HG03103 (cell line): ENCODE measurements around the gene IMP3.

Experiments used
- ATAC-seq: cut with Tn5 transposase; IDR thresholded peaks from one replicate; pipeline ENCODE4 v1.9.1; 2021; ENCODE audit warnings: low read depth; ENCODE audit not compliant: unreplicated experiment

IMP3 gene

DNA sequence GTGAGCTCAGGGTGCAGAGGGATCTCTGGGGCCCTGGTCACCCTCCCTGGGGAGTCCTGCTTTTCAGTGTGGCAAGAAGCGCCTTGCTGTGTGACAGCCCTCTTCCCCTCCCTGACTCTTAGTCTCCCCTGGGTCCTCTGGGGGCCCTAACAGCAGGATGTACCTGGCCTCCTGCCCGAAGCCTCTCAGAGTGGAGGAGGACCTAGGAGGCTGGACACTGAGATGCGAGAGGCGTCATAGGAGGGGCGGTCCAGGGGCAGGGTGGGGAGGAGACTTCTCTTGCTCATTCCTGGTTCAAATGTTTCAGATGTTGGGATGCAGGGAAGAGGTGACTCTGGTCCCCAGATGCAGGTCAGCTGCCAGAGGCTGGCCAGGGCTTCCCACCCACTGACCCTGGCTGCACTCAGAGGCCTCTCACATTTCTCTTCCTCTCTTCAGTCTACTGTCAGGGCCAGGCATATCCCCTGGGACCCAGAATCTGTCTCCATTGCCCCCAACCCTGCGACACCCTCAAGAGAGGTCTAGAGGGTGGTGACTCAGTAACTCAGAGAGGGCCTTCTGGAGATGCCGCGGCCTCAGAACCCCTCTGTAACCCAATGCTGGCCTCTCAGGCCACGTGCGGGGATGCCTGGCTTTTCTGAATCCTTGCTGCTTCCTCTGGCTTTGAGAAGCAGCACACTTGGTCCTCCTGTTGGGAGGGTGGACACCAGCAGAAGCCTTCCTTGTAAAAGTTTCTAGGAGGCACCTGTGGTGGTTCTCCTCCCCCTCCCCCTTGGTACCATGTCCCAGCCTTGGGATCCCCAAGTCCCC lies 33.6 kb upstream of the IMP3 start:
- no peak for ATAC-seq

DNA sequence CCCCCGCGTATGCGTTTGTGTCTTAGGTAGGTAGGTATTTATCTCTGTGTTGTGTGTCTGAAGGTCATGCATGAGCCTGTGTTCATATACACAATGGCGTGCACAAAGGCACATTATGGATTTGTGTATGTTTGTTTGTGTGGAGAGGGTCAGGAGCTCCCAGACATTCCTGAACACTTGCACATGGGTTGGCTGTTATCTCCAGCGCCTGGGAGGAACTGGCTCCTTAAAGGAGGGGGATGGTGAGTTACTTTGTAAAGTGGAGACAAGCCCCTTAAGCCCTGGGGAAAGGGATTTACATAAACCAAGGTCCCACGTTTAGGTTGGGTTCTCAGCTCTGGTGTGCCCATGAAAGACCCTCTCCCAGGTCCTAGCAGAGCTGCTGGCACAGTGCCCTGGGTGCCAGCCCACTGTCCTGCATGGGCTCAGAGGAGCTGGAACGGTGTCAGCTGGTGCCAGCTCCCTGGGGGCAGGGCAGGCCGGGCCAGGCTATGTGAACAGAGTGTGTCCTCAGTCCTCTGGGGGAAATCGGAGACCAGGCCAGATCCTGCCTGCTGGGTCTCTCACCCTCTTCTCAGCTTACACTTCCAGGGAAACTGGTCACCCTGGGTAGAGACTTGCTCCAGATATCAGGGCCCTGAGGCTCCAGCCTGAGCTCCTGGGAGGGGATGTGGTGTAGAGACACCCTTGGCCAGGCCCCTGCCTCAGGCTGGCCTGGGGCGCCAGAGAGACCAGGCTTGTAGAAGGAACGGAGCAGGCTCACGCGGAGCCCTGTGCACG lies 32.8 kb upstream of the IMP3 start:
- no peak for ATAC-seq

DNA sequence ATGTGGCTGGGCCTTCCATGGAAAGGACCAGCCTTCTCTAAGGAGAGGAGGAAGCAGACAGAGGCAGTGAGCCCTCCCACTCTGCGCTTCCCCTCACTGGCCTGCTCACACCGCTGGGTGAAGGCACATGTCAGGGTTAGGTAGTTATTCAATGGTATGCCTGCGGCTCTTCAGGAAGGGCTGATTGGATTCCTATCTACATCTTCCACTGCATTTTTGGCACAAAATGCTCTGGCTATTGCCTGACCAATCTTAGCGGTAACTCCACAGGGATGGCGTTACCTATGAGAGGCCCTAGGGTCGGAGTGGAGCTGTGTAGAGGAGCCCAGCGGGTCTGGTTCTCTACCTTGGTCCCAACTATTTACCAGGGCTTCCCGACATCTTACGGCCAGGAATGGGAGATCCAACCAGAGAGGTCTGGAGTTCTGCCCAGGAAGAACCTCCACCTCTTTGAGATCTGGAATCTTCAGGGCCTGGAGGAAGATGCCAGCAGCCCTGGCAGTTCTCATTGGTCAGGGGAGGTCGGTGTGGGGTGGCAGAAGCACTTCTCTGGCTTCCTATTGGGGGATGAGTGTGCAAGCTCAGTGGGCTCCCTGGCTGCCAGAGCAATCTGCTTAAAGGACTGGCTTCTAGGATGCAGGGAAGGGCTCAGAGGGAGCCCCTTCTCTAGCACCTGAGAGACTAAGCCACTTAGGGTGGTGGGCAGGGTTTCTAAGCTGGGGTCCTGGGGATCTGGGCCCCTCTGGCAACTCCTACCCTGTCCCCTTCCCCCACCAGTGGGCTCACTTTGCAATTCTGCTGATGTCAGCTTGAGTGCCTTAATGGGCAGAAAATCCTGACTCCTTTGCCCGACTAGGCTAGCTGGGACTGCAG lies 31.9 kb upstream of the IMP3 start:
- no peak for ATAC-seq

DNA sequence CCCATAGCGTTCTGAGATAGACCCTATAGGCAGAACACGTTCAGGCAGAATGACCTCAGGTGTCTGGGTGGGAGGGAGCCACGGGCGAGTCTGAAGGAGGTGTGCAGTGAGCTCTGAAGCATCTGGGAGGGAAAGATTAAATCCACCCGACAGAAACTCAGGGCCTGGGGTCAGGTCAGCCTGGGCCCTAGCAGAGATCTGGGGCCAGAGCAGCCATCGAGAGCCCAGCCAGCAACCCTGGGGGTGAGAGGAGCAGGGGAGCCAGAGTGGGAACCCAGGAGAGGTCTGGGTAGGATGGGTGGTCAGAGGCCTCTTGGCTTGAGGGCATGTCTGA lies 29.8 kb upstream of the IMP3 start:
- no peak for ATAC-seq

- no peak for ATAC-seq
Observed at GRCh38 chr15:75669191-75669878, 29.3 kb upstream of the IMP3 start.

DNA sequence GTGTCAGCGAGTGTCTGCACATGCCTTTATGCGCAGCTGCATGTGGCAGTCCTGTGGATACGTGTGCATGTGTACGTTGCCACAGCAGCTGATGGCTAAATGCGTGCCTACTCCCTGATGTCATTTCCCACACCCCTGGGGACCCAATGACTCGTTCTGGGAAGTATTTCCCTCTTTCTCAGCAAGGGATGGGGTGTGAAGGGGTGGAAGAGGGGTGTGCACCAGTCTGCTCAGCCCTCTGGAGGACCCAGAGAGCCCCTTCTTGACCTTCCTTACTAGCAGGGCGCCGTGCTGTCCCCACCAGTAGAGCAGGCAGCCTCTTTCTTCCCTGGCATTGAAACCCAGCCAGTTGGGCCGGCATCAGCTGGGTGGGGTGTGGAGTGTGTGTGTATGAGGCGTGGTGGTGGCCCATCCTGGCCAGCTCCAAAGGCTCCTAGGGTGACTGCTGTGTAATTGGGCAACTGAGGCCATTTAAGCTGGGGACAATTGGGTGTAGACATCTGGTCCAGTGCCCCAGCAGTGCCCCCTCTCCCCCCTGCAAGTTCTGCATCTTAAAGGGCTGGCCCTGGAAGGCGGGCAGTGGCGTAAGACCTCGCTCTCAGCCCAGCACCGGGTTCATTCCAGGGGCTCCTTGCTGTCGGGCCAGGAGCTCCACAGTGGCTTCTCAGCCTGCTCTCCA lies 26.9 kb upstream of the IMP3 start:
- ATAC-seq: no peak

DNA sequence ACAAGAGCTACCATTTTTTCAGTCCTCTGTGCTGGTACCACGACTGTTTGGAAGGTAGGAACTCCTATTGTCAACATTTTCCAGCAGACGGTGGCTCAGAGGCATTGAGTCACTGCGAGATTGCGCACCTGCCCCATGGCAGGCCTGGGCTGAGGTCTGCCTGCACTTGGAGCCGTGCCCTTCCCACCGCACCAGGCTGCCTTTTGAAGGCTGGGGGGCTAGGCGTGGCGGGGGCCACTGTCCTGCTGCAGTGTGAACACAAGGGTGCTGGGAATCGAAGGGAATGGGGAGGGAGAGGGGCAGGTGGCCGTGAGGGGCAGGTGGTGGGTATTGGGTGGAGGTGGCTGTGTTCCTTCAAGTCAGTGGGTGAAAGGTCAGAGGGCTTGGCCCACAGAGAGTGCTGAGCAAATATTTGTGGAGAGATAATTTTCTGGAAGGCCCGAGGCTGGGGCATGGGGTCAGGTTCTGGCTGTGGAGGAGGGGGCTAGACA lies 24.0 kb upstream of the IMP3 start:
- ATAC-seq: no peak

DNA sequence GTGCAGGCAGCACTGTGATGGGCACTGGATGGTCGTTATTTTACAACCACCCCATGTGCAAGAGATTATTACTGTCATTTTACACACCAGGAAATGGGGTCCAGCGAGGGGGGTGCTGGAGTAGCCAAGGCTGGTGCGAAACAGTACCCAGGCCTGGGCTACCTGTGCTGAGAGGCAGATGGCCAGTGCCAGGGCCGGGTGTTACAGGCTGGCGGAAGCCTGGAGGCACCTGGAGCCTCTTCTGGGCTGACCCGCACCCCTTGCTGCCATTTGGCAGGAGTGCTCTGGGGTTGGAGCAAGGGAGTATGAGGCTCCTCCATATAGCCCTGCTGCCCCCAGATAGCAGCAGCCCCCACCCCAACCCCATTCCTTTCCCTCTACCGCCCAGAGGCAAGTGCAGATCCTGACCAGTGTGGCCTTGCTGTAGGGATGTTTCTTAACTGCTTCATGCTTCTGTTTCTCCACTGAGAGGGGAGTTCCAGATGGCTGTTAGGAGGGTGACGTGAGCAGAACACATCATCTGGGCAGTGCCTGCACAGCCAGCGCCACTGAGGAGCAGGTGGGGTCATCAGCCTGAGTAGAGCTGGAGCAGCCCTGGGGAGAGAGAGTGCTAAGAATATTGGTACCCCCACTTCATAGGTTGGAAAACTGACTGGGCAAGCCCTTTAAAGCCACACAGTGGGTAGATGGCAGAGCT lies 22.9 kb upstream of the IMP3 start:
- no peak for ATAC-seq

DNA sequence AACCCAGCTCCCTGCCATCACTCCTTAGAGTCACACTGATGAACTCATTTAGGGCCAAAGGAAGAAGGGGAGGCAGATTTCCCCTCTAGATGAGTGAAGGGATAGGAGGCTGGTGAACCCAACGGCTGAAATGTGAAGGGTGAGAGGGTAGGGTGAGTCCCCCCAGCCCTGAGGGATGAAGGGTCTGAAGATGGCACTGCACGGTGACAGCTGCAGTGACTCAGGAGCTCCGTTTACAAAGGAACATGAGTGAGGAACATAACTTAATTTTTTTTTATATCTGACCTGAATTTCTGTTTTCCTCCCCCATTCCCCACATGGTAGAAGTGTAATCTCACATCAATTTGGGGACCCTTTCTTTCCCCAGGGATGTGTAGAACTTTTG lies 21.7 kb upstream of the IMP3 start:
- no peak for ATAC-seq

DNA sequence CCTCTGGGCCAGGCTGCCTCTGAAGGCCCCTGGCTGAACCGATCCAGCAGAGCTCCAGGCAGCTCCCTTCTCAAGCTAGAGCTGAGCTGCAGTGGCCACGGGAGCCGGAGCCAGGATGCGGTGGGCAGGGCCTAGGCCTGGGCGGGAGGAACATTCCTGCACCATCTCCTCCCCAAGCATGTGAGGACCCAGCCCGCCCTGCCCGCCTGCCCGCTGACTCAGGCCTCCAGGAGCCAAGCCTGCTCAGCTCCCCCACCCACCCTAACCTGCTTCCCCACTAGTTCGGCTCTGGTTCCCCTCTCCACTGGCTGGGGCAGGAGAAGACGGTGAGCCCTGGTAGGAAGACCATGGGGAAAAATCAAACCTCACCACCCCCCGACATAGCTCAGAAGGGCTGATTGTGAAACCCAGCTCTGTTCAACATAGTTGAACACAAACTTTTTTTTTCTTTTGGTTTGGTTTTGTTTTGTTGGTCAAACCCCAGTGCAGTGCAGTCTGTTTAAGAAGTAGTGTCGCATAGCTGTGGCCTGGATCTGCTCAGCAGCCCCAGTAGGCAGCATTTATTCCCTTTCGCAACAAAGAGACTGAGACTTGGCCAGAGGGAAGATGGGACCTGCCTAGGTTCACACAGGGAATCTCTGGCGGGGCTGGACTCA lies 21.2 kb upstream of the IMP3 start:
- ATAC-seq: no peak

- no peak for ATAC-seq
Observed at GRCh38 chr15:75659928-75660645, 20.1 kb upstream of the IMP3 start.

DNA sequence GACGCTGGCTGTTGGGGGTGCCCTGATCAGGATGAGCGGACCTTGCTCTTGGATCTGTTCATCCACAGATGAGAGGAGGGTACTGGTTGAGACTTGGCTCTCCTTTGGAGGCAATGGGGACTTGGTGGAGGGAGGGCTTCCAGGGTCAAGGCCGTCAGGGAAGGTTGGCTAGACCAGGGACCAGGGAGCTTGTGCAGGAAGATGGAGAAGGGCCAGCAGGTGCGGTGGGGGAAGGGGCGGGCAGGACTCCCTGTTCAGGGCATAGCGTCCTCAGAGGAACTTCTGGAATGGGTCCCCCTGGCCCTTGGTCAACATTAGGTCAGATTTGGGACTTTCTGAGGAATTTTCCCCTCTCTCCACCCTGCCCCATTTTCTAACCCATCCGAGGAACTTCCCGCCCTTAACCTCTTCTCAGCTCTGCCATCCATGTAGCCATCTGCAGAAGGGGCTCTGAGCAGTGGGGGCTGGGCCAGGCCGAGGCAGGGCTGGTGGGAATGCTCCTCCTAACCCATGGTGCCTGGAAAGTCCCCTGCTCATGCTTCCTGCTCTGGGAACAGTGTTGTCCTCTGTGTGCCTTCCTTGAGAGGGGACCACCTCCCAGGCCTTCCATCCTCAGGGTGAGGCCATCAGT lies 19.2 kb upstream of the IMP3 start:
- no peak for ATAC-seq

DNA sequence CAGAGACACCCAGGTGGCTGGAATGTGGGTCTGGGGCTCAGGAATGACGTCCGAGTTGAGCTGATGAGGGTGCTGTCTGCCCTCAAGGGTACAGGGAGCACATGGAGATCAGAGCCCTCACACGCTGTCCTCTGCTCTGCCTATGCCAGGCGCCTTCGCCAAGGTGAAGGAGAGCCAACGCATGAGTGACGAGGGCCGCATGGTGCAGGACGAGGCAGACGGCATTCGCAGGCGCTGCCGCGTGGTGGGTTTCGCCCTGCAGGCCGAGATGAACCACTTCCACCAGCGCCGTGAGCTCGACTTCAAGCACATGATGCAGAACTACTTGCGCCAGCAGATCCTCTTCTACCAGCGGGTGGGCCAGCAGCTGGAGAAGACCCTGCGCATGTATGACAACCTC lies 16.8 kb upstream of the IMP3 start:
- no peak for ATAC-seq

- no peak for ATAC-seq
Observed at GRCh38 chr15:75656331-75656730, 16.3 kb upstream of the IMP3 start.

DNA sequence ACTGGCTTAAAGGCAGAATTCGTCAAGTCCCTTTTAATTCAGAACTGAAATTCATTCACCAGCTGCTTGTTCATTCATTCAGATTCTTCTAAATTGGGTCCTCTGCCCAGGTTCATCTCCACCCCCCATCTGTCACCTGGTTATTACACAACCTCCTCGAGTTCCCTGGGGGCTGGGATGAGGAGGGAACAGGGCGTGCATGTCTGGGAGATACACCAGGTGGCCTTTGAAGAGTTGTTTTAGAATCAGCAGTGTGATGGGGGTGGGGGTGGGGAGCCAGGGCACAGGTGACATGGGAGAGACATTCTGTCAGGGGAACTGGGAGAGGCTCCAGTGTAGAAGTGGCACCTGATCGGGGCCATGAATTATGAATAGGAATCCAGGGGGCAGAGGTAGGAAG lies 15.9 kb upstream of the IMP3 start:
- ATAC-seq: no peak

DNA sequence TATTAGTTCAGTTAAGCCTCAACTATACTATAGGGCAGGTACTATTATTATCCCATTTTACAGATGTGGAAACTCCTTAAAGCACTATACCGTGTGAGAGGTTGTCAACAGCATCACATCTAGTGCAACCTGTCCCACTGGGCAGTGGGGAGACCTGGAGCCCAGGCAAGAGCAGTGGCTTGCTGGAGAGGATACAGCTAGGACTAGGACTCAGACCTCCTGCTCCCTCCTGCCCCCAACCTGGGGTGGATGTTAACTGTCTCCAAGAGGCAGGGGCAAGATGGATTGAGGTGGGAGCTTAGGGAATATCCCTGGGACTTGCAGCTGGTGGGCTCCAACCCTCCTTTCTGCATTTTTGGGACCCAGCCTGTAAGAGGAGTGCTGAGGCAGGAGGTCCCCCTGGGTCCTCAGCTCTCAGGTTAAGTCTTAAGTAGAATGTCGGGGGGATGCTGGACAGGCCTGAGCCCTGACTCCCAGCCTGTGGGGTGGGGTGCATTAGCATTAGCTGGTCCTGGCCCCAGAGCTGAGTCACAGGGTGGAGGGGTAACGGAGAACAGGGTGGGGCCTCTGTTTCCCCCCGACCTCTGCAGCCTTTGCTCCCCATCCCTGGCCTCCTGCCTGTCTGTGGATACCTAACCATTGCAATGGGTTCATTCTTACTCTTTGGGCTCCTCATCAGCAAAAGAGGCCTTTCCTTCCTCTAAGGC lies 14.3 kb upstream of the IMP3 start:
- ATAC-seq: no peak

DNA sequence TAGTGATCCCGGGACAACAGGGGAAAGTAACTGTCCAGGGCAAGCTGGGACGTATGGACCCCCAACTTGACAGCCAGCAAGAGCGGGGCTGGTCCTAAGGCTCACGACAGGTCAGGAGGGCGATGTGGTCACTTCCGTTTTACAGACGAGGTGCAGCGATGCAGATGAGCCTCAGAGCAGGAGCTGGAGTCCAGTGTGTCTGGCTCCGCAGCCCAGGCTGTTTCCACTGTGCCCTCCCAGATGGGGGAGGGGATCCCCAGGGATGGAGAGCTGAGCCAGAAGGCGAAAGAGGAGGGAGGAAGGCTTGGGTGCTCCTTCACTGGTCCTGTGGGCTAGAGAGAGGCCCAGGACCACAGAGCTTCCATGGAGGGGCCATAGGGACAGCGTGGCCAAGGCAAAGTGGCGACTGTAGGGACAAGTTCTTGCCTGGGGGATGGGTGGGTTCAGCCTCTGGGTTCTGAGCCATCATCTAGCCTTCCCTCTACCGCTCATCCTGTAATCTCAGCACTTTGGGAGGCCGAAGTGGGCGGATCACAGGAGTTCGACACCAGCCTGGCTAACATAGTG lies 13.4 kb upstream of the IMP3 start:
- ATAC-seq: no peak
